CD4-positive, alpha-beta T cell treated with Interleukin-2 at 100 ng/mL for 4 hours (primary cell): Measurements from ENCODE around the gene SPATA24.
A peak's percentile ranks its signal among the peaks of the same experiment; 100 is the strongest.
"Not testable (repeated sequence)": the region's sequence is repeated elsewhere in the genome, so short reads cannot be mapped to it uniquely, and the experiment has no call there.

Experiments
- DNase-seq: peaks from one replicate; pipeline ENCODE4 v3.0.0-alpha.2; 2020; ENCODE audit warnings: low spot score

SPATA24 gene

DNA sequence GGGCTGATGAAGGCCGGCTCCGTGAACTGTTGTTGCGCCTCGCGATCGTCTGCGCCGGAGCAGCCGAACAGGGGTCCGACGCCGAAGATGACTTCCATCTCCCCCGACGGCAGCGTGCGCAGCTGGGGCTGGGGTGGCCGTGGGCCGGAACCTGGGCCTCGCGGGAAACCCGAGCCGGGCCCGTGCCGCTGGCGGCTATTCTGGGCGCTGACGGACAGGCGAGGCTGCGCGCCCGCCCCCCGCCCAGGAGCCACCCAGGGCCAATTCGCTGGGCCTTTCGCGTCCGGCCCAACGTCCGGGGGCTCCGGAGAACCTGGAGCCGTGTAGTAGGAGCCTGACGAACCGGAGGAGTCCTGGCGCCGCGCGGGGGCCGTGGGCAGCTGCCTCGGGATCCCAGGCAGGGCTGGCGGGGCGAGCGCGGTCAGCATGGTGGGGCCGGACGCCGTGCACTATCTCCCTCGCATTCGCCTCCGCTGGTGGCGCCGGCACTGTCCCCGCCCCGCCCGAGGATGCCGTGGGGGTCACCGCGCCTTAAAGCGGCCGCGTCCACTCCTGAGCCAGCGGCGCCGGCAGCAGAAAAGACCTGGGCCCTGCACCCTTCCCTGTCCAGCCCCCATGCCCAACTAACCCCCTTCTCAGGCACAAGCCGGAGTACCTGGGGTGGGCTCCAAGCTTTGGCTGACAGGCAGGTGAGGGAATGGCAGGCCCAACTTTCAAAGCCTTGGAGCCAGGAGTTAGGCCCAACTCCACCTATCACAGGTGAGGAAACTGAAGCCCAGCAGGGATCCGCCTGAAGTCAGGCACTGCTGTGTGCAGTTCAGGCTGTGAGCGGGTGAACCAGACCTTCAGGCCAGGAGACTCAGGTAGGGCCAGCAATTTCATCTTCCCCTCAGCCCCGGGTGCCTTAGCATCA lies 9.0 kb downstream of the SPATA24 start, which contains the start of gene PROB1:
TSS of gene PROB1 (minus strand) at position 451 of the 913 bp plus-strand sequence. CDS start at position 428, 23 bp downstream.
- no peak for DNase-seq

DNA sequence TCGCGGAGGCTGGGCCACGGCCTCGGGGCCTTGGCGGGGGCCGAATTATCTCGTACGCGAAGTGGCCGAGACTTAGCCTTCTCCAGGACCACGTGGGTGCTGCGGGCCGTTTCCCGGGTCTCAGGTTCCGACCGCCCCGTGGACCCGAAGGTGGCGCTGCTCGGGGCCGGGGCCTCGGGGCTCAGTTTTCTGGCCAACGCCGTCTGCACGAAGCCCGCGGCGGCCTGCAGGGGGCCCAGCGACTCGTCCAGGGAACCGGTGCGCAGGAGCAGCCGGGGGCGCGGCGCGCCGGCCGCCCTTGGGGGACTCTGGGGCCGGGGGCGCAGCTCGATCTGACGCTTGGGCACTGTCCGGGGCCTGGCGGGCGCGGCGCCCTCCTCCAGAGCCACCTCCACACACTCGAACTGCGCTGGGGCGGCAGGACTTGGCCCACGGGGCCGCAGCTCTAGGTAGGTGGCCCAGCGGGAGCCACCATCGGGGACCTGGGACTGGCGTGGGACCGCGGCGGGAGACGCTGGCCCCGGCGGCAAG lies 9.7 kb downstream of the SPATA24 start:
- peak; percentile 58 for DNase-seq

DNA sequence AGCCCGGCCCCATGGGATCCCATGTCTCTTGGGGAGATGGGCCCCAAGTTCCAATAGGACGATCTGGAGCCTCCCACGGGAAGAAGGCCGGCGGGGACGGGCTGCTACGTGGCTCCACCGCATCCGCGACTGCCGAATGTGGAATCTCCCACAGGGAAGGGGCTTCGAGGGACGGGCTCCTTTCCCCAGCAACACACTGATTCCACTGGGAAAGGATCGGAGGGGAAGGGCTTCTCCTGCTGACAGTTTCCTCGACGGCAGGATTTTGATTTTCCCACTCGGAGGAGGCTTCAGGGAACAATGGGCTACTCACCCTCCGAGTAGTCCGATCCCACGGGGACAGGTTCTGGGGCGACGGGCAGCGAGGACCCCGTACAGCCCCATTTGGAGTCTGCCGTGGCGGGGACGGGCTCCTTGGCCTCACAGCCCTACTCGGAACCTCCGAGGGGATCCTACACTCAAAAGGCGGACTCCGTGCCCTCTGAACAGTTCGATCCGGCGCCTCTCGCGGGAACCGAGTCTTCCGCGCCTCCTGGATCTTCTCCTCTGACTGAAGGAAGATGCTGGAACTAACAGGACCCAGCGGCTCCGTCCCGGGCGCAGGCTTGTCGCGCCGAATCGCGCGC lies 10.3 kb downstream of the SPATA24 start:
- DNase-seq = no peak

DNA sequence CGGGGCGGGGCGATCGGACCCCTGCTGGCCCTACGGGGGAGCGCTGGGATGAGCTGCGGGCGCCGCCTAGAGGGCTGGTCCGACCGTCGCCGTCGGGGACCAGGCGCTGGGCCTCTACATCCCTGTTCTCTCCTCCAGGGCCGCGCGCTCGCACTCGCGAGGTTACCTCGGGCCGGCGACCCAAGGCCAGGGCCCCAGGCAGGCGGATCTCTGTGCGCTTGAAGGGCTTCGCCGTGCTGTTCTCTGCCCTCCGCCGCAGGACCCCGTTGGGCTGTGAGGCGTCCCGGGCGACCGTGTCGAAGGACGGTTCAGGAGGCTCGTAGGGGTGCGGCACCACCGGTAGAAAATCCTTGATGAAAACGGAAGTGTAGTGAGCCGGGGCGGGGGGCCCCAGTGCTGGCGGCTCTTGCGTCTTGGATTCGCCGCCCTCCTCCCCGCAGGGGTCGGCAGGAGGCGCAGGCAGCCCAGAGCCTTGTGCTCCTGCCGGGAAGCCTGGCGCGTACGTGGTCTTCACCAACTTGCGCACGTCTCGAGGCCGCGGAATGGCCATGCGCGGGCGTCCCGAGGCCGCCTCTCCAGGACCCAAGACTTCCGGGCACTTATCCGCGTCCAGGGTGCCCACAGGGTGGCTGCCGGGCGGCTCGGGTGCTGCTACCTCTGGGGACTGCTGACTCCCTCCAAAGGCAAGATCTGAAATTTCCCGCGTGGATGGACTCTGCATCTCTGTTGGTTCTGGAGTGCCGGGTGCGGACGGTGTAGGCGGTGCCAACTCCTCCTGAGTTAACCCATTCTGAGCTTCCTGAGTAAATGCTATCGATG lies 11.0 kb downstream of the SPATA24 start:
- DNase-seq = peak; percentile 77

DNA sequence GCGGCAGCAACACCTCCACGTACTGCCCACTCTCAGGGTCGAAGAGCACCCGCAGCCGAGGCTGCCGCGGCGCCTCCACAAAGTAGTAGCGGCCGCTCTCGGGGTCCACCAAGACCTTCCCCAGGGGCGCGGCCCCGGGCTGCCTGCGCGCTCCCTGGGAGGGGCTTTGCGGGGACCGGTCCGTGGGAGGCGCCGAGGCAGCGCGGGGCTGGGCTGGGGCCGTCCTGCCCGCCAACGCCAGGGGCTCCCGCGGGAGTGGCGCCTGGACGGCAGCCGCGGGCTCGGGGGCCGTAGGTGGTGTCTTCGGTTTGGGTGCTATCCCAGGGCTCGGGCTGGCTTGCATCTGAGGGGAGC lies 11.6 kb downstream of the SPATA24 start:
- DNase-seq = no peak

DNA sequence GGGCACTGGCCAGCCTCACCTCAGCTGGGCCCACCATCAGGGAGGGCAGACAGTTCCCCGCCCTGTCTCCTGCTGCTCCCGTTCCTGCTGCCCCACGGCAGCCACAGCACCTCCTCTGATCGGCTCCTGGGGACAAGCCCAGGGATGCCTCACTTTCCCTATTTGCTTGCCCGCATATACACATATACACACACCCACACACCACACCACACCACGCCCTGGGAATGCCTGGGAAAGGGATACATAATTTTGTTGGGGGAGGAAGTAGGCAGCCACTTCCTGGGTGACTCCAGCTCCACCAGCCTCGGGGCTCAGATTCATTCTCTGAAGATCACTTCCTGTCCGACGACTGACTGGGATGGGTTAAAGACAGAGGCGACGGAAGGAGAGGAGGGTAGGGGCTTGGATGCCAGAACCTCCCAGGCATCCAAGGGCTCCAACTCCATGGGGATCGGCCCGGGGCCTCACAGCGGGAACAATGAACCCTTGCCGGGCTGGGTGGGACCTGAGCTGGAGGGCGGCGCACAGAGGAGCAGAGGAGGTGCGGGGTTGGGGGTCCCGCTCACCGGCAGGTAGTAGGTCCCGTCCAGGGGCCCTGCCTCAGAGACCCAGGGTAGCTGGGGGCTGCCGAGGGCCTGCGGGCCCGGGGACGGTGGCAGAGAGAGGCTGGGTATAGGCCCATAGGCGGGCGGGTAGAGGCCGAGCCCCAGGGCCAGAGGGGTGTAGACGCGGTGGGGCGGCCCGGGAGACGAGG lies 12.1 kb downstream of the SPATA24 start:
- no peak for DNase-seq

DNA sequence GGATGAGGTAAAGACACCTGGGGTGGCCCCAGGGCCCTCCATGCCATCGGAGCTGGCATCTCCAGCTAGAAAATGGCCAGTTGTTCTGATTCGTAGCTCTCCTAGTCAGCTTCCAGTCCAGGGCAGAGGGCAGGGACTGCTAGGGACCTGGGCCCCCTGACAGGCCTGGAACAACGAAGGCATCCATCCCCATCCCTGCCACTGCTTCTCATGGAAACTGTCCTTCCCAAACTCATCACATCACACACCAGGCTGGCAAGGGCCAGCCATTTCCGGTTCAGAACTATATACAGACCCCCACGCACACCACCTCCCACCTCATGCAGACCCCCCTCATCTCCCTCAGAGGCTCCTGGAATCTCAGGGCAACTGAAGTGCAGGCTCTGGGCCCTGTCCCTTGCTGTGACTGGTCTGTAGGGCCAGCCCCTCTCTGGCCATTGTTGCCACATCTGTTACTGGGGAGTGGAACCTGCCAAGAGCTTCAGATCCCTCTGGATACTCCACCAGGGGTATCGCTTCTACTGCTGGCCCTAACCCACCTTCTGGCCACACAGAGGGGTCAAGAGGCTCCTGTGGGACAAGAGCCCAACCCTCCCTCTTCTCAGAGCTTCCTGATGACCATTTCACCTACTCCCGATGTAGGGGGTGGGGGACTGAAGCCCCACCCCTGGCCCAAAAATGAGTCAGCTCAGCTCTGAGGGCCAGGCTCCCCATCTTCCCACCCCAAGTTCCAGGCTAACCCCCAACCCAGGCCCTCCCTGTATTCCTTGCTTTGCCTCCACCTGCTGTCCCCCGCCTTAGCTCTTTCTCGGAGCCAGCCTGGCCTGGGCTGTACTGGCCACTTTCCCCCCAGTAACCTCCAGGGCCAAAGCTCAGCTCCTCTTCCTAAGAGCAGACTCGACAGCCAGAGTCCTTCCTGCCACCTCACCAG lies 13.0 kb downstream of the SPATA24 start:
- DNase-seq = no peak

DNA sequence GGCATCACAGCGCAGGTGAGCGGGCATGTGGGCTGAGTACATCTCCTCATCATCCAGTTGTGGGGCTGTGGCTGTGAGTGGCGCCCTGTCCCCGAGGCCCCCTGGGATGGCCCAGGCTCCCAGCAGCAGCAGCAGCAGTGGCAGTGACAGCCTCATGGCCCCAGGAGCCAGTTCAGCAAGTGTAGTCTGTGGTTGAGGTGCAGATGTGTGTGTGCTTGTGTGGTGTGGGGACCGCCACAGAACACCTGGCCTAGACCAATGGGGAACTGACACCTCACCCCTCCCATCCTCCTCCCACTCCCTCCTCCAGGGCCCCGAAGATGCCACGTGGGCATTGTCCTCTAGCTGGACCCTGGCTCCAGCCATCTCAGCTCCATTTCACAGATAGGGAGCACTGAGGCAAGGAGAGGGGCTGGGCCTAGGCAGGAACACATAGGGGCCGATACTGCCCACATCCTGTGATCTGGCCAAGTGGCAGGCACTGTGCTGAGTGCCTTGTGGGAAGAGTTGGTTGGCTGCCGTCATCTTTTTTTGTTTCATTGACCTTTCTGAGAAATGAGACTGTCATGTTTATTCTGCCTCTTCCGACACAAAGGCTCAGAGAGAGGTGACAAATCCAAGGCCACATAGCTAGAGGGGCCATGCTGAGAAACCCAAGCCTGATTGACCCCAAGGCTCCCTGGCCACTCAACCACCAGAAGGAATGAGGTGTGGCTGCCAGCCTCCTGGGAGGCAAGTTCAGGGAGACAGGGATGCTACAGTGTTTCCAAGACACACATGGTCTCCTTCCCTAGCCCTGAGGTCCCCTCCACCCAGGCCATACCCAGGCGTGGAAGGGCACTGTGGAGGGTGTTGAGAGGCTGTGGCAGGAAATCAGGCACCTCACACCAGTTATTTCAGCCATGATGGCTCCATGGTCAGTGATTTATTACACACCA lies 13.9 kb downstream of the SPATA24 start, which contains the start of gene MZB1:
TSS of gene MZB1 (minus strand) at position 213 of the 938 bp plus-strand sequence. CDS start at position 156, 57 bp downstream.
- peak; percentile 77 for DNase-seq

DNA sequence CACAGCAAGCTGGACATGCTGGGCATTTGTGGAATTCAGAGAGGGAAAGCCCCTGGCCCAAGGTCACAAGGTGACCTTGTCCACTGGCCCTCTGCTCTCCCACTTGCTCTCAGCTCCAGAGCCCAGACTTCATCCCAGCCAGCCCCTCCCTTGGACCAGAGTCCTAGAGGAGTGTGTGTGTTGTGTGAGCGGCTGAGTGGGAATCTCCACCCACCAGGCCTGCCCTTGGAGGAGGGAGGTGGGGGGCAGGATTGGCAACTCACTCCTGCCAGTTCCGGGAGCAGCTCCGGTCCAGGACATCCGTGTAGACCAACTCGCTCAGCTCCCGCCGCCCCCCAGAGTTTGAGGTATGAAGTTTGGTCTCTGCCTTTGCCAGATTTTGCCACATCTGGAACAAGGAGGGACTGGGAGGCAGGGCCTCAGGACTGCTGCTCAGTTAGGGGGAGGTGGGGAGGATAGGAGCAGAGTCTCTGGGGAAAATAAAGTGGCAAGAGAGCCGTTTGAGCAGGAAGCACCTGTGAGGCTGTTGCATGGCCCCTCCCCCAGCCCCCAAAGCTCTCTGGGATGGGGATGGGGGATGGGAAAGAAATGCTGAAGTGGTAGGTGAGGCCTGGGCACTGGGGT lies 15.6 kb downstream of the SPATA24 start:
- DNase-seq = no peak

DNA sequence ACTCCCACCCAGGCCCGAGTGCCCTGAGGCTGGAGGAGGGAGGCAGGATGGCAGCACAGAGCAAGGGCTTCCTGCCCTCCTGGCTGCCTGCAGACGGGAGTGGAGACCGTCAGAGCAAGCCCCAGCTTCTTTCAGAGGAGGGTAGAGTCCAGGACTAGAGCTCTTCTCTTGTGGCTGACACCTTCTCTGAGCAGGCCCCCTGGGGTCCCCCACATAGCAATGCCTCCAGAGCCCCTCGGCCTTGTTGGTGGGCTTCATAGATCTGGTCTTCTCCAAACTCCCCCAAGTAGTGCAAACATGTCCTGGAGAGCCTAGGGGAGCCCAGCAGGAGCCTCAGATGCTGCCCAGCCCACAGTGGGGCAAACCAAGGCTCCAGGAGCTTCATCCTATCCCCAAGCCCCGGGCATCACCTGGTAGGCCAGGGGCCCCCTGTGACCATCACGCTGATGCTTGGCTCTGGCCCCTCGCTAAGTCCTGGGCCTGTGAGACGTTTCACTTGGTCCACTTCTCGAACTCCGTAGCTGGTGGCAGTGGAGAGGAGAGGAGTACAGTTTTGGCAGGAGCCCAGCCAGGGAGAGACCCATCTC lies 16.2 kb downstream of the SPATA24 start:
- no peak for DNase-seq

DNA sequence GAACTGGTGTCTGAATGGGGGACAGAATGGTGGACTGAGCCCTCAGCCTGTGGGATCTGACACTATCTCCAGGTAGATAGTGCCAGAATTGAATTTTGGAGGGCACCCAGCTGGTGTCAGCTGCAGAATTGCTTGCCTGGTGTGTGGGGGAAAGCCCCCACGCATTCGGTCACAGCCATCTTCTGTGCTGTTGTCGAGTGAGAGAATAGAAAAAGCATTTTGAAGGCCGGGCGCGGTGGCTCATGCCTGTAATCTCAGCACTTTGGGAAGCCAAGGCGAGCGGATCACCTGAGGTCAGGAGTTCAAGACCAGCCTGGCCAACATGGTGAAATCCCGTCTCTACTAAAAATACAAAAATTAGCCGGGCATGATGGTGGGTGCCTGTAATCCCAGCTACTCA lies 16.9 kb downstream of the SPATA24 start:
- not testable (repeated sequence) for DNase-seq

DNA sequence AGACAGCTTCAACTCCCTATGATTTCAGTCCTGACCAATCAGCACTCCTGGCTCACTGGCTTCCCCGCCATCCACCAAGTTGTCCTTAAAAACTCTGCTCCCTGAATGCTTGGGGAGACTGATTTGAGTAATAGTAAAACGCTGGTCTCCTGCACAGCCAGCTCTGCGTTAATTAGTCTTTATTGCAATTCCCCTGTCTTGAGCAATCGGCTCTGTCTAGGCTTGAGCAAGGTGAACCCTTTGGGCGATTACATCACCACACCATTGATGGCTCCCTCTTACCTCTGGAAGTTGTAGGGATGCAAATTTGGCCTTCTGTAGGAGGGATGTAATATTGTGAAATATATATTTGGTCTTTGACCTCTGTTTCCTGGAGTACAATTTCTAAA lies 17.8 kb downstream of the SPATA24 start:
- no peak for DNase-seq

DNA sequence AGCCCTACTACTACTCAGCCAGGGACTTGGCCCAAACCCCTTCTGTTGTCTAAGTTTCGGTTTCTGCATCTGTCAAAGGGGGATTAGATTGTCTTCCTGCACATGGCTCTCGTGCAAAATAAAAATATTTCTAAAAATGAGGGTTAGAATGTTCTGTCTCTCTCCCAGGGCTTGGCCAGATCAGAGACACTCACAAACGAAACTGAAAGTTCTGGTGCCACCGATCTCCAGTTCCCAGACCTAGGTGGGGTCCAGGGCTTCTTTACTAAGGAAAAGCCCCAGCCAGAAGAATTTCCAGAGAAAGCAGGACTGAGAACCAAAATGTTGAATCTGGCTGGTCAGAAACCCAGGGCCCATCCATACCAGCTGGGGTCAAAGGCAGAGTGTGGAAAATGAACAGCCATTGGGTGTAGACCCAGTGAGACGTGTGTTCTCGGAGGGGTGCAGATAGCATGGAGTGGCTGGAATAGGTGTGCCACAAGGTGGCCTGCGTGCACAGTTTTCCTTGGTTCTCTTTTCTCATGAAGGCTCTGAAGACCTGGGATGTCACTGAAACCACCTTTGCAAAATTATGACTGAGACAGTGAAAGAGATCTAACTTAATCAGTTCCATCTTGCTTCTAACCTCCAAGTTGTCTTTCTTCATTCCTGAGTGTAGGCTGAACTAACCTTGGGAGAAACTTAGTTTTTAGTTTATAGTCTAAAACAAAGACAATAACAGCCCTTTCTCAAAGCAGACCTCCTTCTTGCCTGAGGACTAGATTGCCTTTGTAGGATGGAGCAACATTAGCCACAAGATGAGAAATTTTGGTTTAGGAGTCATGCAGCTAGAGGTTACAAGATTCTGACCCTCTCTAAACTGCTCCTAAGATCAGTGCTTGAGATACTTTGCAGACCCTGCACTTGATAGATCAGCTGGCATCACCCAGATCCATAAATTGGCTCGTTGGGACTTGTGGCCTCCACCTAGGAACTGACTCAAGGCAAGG lies 18.5 kb downstream of the SPATA24 start:
- DNase-seq = peak; percentile 41

DNA sequence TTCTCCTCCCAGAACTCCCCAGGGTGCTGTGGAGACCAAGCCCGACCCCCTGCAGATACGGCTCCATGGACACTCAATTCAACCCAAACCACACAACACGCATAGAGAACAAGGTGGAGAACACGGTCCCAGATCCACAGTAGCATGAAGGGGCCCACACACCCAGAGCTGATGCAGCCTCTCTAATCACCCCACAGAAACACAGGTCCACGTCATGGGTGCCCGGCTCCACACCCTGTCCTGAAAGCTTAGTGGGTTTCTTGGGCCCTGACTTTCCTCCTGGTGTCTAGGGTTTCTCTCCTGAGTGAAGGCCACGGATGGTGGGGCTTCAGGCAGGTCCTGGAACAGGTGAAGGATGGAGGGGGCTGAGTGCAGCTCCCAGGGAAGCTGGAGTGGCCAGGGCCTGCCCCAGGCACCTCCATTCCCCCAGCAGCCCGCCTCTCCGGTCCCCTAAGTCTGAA lies 19.3 kb downstream of the SPATA24 start:
- no peak for DNase-seq

DNA sequence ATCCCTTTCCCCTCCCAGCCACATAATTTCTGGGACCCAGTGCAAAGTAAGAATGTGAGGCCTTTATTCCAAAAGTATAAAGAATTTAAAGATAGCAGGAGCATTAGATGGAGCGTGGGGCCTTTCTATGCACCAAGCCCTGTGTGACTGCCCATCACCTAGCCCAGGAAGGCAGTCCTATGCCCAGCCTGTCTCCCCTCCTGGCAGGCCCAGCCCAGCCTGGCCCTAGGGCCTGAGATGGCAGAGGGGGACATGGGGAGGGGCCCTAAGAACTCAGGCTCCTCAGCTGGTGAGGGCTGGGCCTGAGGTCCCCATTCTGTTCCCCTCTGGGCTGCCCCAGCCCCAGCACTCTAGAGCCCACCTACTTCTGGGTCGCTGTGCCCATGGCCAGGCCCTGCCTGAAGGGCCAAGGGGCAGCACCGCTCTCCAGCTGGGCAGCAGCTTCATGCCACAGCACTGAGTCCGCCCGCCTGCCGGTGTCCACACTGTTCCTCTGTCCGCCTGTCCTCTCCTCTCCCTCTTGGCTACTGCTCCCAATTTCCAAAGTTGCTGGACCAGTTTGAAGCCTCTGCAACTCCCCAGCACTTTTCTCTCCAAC lies 19.8 kb downstream of the SPATA24 start:
- no peak for DNase-seq

DNA sequence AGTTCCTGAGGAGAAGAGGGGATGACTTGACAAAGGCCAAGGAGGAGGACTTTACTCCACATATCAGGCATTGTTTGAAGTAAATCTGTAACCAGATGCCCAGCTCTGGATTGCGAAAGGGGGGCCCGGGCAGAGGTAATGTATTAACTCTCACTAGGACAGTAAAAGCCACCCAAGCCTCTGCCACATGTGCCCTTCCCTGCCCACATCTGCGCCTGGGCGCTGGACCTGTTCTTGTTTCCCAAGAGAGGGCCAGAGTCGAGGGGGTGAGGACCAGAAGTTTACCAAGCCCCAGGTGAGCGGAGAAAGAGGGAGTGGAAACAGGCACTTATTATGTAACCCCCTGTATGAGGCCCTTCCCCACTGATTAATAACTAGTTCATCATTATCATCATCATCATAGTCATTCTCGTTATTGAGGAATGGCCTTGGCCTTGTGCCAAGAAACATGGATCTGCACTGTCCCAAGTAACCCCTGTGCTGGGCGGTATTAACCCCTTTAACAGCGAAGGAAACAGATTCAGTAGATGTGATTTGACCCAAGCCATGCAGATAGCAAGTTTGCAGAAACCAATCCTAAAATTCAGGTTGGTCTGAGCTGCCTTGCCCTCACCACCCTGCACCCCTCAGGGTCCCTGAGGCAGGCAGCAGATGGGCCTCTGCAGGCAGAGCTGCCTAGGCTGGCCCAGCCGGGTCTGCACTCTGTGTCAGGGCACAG lies 20.5 kb downstream of the SPATA24 start, which contains the start of gene SLC23A1:
TSS of gene SLC23A1 (minus strand) at position 23 of the 718 bp plus-strand sequence. CDS start 44 bp downstream, outside the sequence.
- no peak for DNase-seq
